Activated CD8-positive, alpha-beta memory T cell treated with anti-CD3 and anti-CD28 coated beads for 48 hours (primary cell): ENCODE measurements around the gene NAXE.
A peak's percentile ranks its signal among the peaks of the same experiment; 100 is the strongest.
"Not testable (repeated sequence)": the region's sequence is repeated elsewhere in the genome, so short reads cannot be mapped to it uniquely, and the experiment has no call there.

Experiments used
- DNase-seq, 3 experiments: peaks; one replicate each; pipeline ENCODE4 v3.0.0-alpha.2; 2020; ENCODE audit warnings: low read depth in 2 of 3, low spot score in 2 of 3

NAXE gene

GRCh38 chr1:156566436-156566835 is 25.1 kb upstream of the NAXE start:
- no peak for DNase-seq

GRCh38 chr1:156571261-156571852 is 20.2 kb upstream of the NAXE start:
- DNase-seq: no peak

GRCh38 chr1:156571919-156572662 is 19.5 kb upstream of the NAXE start, which contains the start of gene IQGAP3:
IQGAP3 (minus strand) TSS chr1:156572565; CDS start chr1:156572529, 36 bp downstream.
- peak in 2 of 3 experiments; percentile 38 to 44 for DNase-seq

GRCh38 chr1:156572663-156573018 is 18.9 kb upstream of the NAXE start:
- no peak for DNase-seq

GRCh38 chr1:156574039-156574633 is 17.4 kb upstream of the NAXE start:
- no peak for DNase-seq

- DNase-seq: no peak
Observed at GRCh38 chr1:156577550-156577949, 14.0 kb upstream of the NAXE start.

GRCh38 chr1:156578055-156578454 is 13.5 kb upstream of the NAXE start:
- DNase-seq: no peak

- DNase-seq: no peak
Observed at GRCh38 chr1:156579472-156579871, 12.1 kb upstream of the NAXE start, which contains the start of gene TTC24. TTC24 (plus strand) TSS chr1:156579723; CDS start chr1:156581365, 1,642 bp downstream.

GRCh38 chr1:156581661-156582387 is 9.8 kb upstream of the NAXE start:
- peak in 2 of 3 experiments; percentile 45 to 53 for DNase-seq

GRCh38 chr1:156582388-156583017 is 9.1 kb upstream of the NAXE start:
- no peak for DNase-seq

- DNase-seq: peak in 1 of 3 experiments; percentile 16
Observed at GRCh38 chr1:156583821-156584622, 7.6 kb upstream of the NAXE start.

- DNase-seq: no peak
Observed at GRCh38 chr1:156584813-156585212, 6.8 kb upstream of the NAXE start.

GRCh38 chr1:156586323-156586722 is 5.3 kb upstream of the NAXE start:
- no peak for DNase-seq

- DNase-seq: no peak
Observed at GRCh38 chr1:156586892-156587477, 4.6 kb upstream of the NAXE start.

GRCh38 chr1:156587927-156588326 is 3.6 kb upstream of the NAXE start:
- DNase-seq: not testable (repeated sequence)

- no peak for DNase-seq
Observed at GRCh38 chr1:156589546-156589945, 2.0 kb upstream of the NAXE start.

GRCh38 chr1:156590326-156591180 is 1.0 kb upstream of the NAXE start:
- DNase-seq: no peak

GRCh38 chr1:156591181-156591431 is 470 bp upstream of the NAXE start:
- DNase-seq: no peak

- DNase-seq: no peak
Observed at GRCh38 chr1:156592158-156592909, 758 bp downstream of the NAXE start.
